DMS53 treated with DMSO at 0.1 percent for 48 hours (cell line): ENCODE measurements around the gene SERINC2.

ENCODE experiments used
- DNase-seq: peaks from one replicate; lab custom pipeline; 2025; ENCODE audit not compliant: unreplicated experiment; lab: John Stamatoyannopoulos, UW

Gene SERINC2

GRCh38 chr1:31412732-31413404, at the start of gene SERINC2:
Gene SERINC2 (plus strand): TSS chr1:31413213. CDS start chr1:31413266, 53 bp downstream.
- peak; percentile 58 for DNase-seq

DNA sequence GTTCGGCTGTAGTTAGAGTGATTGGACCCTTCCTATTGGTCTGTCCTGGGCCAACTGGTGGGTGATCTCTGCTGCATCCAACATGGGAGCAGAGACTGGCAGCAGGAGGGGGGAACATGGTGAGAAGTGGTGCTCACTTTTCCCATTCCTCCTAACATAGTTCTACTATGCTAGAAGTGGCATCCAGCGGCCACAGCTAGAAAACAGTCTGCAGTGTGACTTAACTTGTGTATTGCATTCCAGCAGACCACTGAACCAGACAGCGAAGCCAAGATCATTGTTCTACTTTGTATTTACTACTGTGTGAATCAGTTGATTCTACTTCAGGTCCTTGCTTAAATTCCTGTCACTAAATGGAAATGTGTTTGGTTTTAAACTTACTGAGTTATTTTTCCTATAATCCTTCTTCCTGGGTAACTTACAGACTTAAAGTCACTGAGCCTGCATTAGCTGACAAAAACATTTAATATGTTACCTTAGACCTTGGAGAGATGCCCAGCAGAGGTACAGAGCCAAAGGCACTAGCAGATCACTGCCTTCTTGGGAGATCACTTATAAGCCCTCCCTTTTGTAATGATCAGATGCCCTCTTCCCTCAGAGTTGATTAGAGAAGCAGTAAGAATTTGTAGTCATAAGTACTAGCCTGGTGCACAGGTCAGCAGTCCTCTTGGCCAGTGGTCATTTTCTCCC, 48.3 kb upstream of the SERINC2 start:
- DNase-seq = no peak

- DNase-seq = peak; percentile 8
These were observed 46.2 kb upstream of the SERINC2 start for GRCh38 chr1:31366796-31367195.

GRCh38 chr1:31368611-31369107, 44.4 kb upstream of the SERINC2 start:
- no peak for DNase-seq

DNA sequence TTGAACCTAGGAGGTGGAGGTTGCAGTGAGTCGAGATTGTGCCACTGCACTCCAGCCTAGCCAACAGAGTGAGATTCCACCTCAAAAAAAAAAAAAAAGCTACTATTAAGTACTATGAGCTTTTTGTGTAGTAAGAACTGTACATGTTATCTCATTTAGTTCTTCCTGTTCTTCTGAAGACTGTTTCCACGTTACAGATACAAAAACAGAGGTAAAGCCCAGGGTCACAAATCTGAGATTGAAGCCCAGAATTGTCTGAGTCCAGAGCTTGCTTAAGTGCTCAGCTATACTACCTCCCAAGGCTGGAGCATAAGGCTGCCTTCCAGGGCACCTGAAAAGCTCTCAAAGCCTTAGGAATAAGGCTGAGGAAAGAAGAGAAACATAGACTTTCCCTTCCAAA, 43.0 kb upstream of the SERINC2 start:
- no peak for DNase-seq

DNA sequence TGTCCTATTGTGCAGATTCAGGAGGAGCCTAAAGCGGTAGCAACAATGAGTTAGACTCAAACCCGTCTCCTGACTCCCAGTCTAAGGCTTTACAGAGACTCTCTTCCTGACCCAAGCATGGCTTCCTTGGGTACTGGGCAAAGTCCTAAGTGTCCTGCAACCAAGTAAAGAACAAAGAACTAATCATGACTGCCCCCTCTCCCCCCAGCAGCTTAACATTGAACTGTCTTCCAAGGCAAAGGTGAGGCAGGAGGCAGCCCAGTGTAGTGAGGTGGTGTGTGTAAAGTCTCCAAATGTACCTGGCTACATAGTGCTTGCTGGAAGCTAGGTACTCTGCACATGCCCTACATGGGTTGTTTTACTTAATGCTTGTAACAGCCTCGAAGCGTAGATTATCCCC, 42.4 kb upstream of the SERINC2 start:
- DNase-seq = no peak

- no peak for DNase-seq
These were observed 41.7 kb upstream of the SERINC2 start for GRCh38 chr1:31371121-31371959.

- no peak for DNase-seq
These were observed 41.0 kb upstream of the SERINC2 start for GRCh38 chr1:31372051-31372450.

- no peak for DNase-seq
These were observed 40.3 kb upstream of the SERINC2 start for GRCh38 chr1:31372751-31373055.

GRCh38 chr1:31373056-31373896, 39.7 kb upstream of the SERINC2 start, which contains the start of gene FABP3:
Gene FABP3 (minus strand): TSS chr1:31373076. CDS start chr1:31373014, 62 bp downstream.
- DNase-seq = peak; percentile 10

GRCh38 chr1:31373897-31374486, 39.0 kb upstream of the SERINC2 start:
- no peak for DNase-seq

- DNase-seq = no peak
These were observed 38.4 kb upstream of the SERINC2 start for GRCh38 chr1:31374511-31375196.

DNA sequence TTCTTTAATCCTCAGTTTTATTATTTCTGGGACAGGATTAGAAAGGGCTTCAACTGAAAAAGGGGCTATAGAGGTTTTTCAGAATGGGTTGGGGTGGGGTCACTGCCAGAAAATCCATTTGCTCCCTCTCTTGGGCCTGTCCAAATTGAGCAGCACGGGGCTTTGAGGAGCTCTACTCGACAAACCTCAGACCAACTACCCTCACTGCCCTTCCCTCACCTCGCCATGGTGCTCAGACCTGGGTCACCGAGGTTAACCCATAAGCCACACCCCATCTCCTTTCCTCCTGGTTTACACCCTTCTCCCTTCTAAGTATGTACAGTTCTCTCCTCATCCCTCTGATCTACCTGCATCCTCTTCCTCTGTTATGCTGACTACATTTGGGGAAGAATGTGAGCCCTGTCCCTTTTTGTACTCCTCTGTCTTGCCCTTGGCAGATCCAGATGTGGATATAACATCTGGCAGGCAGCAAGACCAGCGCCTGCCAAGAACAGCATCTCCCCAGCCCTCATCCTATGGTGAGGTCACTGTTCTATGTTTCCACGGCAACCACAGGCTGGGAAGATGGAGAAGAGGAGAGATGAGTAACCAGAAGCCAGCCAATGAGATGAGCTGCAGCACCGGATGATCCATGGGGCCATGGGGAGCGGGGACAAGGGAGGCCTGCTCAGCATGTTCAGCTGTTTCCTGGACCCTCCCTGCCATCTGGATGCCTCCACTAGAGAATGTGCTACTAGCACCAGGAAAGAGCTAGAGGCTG, 36.5 kb upstream of the SERINC2 start:
- peak; percentile 89 for DNase-seq

DNA sequence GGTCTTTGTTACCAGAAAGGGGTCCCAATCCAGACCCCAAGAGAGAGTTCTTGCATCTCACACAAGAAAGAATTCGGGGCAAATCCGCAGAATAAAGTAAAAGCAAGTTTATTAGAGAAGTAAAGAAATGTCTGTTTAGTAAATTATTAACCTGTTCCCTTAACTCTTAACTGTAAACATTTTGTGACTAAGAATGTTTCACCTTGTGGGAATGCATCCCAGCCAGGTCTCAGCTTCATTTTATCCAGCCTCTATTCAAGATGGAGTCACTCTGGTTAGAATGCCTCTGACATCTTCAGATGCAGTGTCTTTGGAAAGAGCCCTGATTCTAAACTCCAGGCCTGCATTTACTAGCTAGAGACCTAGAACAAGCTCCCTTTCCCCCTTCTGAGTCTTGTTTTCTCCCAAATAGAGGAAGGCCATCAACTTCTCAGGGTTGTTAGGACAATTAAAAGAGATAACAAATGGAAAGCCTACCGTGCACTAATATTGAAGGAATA, 35.6 kb upstream of the SERINC2 start:
- no peak for DNase-seq

DNA sequence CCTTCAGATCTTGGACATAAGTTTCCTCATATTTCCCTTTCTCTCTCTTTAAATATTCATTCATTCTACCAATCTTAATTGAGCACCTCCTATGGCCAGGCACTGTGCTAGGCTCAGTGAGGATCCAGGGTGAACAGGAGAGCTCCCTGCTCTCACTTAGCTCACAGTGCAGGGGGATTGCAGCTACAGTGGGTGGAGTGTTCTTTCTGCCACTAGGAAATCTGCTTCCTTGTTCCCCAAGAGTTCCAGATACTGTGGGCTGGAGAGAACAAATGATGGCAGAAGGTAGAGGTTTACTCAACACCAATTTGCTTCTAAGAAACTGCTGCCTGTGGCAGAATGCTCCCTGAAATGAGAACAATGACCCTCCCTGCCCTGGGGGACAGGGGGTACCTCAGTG, 35.0 kb upstream of the SERINC2 start:
- DNase-seq = no peak

GRCh38 chr1:31380181-31380580, 32.8 kb upstream of the SERINC2 start:
- DNase-seq = no peak

DNA sequence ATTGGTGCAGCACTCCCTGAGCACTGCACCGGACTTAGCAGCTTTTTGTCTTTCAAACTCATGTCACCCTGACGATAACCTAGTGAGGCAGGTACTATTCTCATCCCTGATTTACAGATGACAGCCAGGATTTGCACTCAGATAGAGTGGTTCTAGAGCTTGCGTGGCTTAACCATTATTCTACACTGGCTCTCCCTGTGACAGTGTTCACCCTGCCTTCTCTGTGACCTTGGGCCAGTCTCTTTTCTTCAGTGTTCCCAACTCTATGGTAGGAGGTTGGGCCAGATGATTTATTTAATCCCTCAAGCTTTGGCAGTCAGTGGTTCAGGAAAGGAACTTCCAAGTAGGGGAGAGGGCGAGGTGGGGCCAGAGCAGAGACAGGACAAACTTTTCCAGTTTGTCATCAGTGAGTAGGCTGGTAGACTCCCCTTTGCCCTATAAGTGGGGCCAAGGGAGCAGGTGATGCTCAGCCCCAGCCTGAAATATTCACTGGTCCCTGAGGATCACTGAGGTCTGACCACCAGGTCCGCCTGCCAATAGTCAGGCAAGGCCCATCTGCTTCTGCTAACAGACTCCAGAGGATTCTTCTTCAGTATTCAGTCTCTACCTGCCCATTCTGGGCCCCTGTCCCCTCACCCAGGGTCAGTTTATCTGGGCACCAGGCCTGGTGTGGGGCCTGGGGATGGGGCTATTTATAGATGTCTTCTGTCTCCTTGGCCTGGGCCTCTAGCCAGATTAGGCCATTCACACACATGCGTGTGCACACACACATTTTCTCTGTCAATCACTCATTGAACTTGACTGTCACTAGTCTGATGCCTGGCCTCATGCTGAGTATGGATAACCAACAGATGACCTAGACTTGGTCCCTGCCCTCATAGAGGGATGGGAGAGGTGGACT, 31.4 kb upstream of the SERINC2 start:
- no peak for DNase-seq
